Spinal cord (tissue), 10 donors: ENCODE data around the gene ACTL9. TPM values are rescaled to one million over a fixed set of nuclear protein-coding genes. Genes with fewer than 3 reads are reported as not detected.

Source experiments
- DNase-seq, 6 donors: peaks; one replicate each; pipeline versions ENCODE4 v3.0.0 to v3.0.0-alpha.2; 2013 to 2015; ENCODE audit warnings: low spot score in 6 of 6, low read depth in 4 of 6
- H3K27ac ChIP-seq: one replicate; pipeline ENCODE4 v1.5.1; 2013; ENCODE audit warnings: low read depth, low read length, control low read depth
- H3K27me3 ChIP-seq: one replicate; pipeline ENCODE4 v1.6.1; 2013; ENCODE audit warnings: low read length; ENCODE audit not compliant: control insufficient read depth, insufficient read depth
- H3K36me3 ChIP-seq: one replicate; pipeline ENCODE4 v1.6.1; 2013; ENCODE audit warnings: low read length; ENCODE audit not compliant: control insufficient read depth, insufficient read depth
- H3K4me1 ChIP-seq: one replicate; pipeline ENCODE4 v1.6.1; 2013; ENCODE audit warnings: low read length; ENCODE audit not compliant: control insufficient read depth, insufficient read depth
- H3K4me3 ChIP-seq: one replicate; pipeline ENCODE4 v1.5.1; 2013; ENCODE audit warnings: low read depth, low read length, control low read depth
- H3K9me3 ChIP-seq: one replicate; pipeline ENCODE4 v1.6.1; 2013; ENCODE audit warnings: low read length; ENCODE audit not compliant: control insufficient read depth, insufficient read depth
- WGBS: methylation state at CpG from one replicate; pipeline ENCODE4 v1.1.5; 2013; ENCODE audit warnings: missing lambda C conversion rate; ENCODE audit not compliant: insufficient coverage; 5-methylcytosine and 5-hydroxymethylcytosine counted together
- polyA plus RNA-seq, 2 donors: library from polyadenylated mRNA; unstranded; fragments of 120-200 nt; gene quantifications; one replicate each; pipeline ENCODE4 v1.2.1, GENCODE V29; 2013; ENCODE audit not compliant: insufficient read length in 2 of 2
- total RNA-seq, 2 donors: library from RNA; depleted of rRNA in 1 of 2; stranded (reverse); fragments of 120-200 nt in 1 of 2; fragments of >200 nt in 1 of 2; gene quantifications; one replicate each; pipeline versions ENCODE4 v1.2.3 to v1.2.4, GENCODE V29; 2013 to 2014
- donor health status: healthy.

Gene ACTL9
- total and polyA plus RNA-seq, 4 donors = not detected

GRCh38 chr19:8688930-8689329 is 9.7 kb downstream of the ACTL9 start:
- H3K9me3 ChIP-seq = no peaks in the 10 kb centered on the region
- H3K4me3 ChIP-seq = no peak overlapping the region
- H3K27me3 ChIP-seq = no peaks in the 10 kb centered on the region
- WGBS = 100% methylated on average over 1 of the region's 15 CpGs
- H3K27ac ChIP-seq = no peak overlapping the region
- no peaks in the 10 kb centered on the region for H3K36me3 ChIP-seq
- no peak for DNase-seq
- H3K4me1 ChIP-seq = no peaks in the 10 kb centered on the region

- DNase-seq = no peak
These were observed 12.0 kb downstream of the ACTL9 start for GRCh38 chr19:8686549-8686948.

GRCh38 chr19:8684001-8684902 is 14.3 kb downstream of the ACTL9 start:
- Histone ChIP-seq H3K36me3 (no peaks in the 10 kb centered on the region), H3K27me3 (no peaks in the 10 kb centered on the region), H3K4me3 (no peak overlapping the region), H3K4me1 (no peaks in the 10 kb centered on the region), H3K9me3 (no peaks in the 10 kb centered on the region), H3K27ac (no peak overlapping the region)
- WGBS = 65% methylated on average over 8 of the region's 21 CpGs
- DNase-seq = no peak

More at GRCh38 chr19:8686549-8686948, 12.0 kb downstream of the ACTL9 start:
- 100% methylated on average over 1 of the region's 5 CpGs for WGBS
- no peaks in the 10 kb centered on the region for H3K9me3 ChIP-seq
- H3K27me3 ChIP-seq = no peaks in the 10 kb centered on the region
- H3K36me3 ChIP-seq = no peaks in the 10 kb centered on the region
- no peaks in the 10 kb centered on the region for H3K4me1 ChIP-seq
- no peak overlapping the region for H3K4me3 ChIP-seq
- no peak overlapping the region for H3K27ac ChIP-seq

- WGBS = 94% methylated on average over 1 of the region's 1 CpG
These were observed 15.7 kb downstream of the ACTL9 start for GRCh38 chr19:8682931-8683330.

GRCh38 chr19:8682472-8682871 is 16.1 kb downstream of the ACTL9 start:
- no peak for DNase-seq
- no peak overlapping the region for H3K27ac ChIP-seq
- H3K36me3 ChIP-seq = no peaks in the 10 kb centered on the region
- H3K4me3 ChIP-seq = no peak overlapping the region
- H3K27me3 ChIP-seq = no peaks in the 10 kb centered on the region
- no peaks in the 10 kb centered on the region for H3K4me1 ChIP-seq
- no peaks in the 10 kb centered on the region for H3K9me3 ChIP-seq
- WGBS = 50% methylated on average over 2 of the region's 2 CpGs

More at GRCh38 chr19:8682931-8683330, 15.7 kb downstream of the ACTL9 start:
- no peaks in the 10 kb centered on the region for H3K9me3 ChIP-seq
- no peaks in the 10 kb centered on the region for H3K36me3 ChIP-seq
- H3K27ac ChIP-seq = no peak overlapping the region
- no peak overlapping the region for H3K4me3 ChIP-seq
- no peak for DNase-seq
- H3K4me1 ChIP-seq = no peaks in the 10 kb centered on the region
- H3K27me3 ChIP-seq = no peaks in the 10 kb centered on the region

- Histone ChIP-seq H3K4me3 (no peak overlapping the region), H3K27me3 (no peaks in the 10 kb centered on the region), H3K4me1 (no peaks in the 10 kb centered on the region), H3K9me3 (no peaks in the 10 kb centered on the region), H3K36me3 (no peaks in the 10 kb centered on the region), H3K27ac (no peak overlapping the region)
- WGBS = 100% methylated on average over 1 of the region's 2 CpGs
- no peak for DNase-seq
These were observed 17.1 kb downstream of the ACTL9 start for GRCh38 chr19:8681345-8682029.

- no peaks in the 10 kb centered on the region for H3K27me3 ChIP-seq
- H3K4me3 ChIP-seq = no peak overlapping the region
- H3K9me3 ChIP-seq = no peaks in the 10 kb centered on the region
- WGBS = 88% methylated on average over 2 of the region's 5 CpGs
- no peak for DNase-seq
- no peak overlapping the region for H3K27ac ChIP-seq
- H3K36me3 ChIP-seq = no peaks in the 10 kb centered on the region
- H3K4me1 ChIP-seq = no peaks in the 10 kb centered on the region
These were observed 17.8 kb downstream of the ACTL9 start for GRCh38 chr19:8680676-8681344.

GRCh38 chr19:8678244-8678807 is 20.3 kb downstream of the ACTL9 start:
- Histone ChIP-seq H3K27ac (no peak overlapping the region), H3K36me3 (no peaks in the 10 kb centered on the region), H3K4me1 (no peaks in the 10 kb centered on the region)

GRCh38 chr19:8675066-8675465 is 23.5 kb downstream of the ACTL9 start:
- Histone ChIP-seq H3K4me3 (no peak overlapping the region), H3K4me1 (no peaks in the 10 kb centered on the region), H3K36me3 (no peaks in the 10 kb centered on the region), H3K27ac (no peak overlapping the region), H3K9me3 (no peaks in the 10 kb centered on the region), H3K27me3 (no peaks in the 10 kb centered on the region)
- WGBS = 86% methylated on average over 3 of the region's 3 CpGs
- no peak for DNase-seq

More at GRCh38 chr19:8678244-8678807, 20.3 kb downstream of the ACTL9 start:
- no peak for DNase-seq
- no peak overlapping the region for H3K4me3 ChIP-seq
- H3K27me3 ChIP-seq = no peaks in the 10 kb centered on the region
- no peaks in the 10 kb centered on the region for H3K9me3 ChIP-seq
